Glutamatergic neuron (in vitro differentiated cells): ENCODE data around the gene ATXN7L3. TPM values are rescaled to one million over a fixed set of nuclear protein-coding genes. Genes with fewer than 3 reads are reported as not detected.

Experiments
- DNase-seq: peaks from one replicate; pipeline ENCODE4 v3.0.0; 2022
- H3K27ac Mint-ChIP-seq: one replicate; pipeline ENCODE4 v1.8.0; 2020; ENCODE audit warnings: mild to moderate bottlenecking, mixed read lengths, inconsistent platforms; ENCODE audit not compliant: unreplicated experiment
- H3K27me3 Mint-ChIP-seq: one replicate; pipeline ENCODE4 v1.8.0; 2020; ENCODE audit warnings: mild to moderate bottlenecking, moderate library complexity, mixed read lengths, inconsistent platforms; ENCODE audit not compliant: unreplicated experiment
- H3K36me3 Mint-ChIP-seq: one replicate; pipeline ENCODE4 v1.8.0; 2020; ENCODE audit warnings: mild to moderate bottlenecking, mixed read lengths, inconsistent platforms; ENCODE audit not compliant: unreplicated experiment
- H3K4me1 Mint-ChIP-seq: one replicate; pipeline ENCODE4 v1.8.0; 2020; ENCODE audit warnings: mild to moderate bottlenecking, low read depth, mixed read lengths, inconsistent platforms; ENCODE audit not compliant: unreplicated experiment
- H3K4me3 Mint-ChIP-seq: one replicate; pipeline ENCODE4 v1.8.0; 2020; ENCODE audit warnings: mild to moderate bottlenecking, mixed read lengths, inconsistent platforms; ENCODE audit not compliant: unreplicated experiment
- H3K9me3 Mint-ChIP-seq: one replicate; pipeline ENCODE4 v1.8.0; 2020; ENCODE audit warnings: mild to moderate bottlenecking, moderate library complexity, mixed read lengths, inconsistent platforms; ENCODE audit not compliant: unreplicated experiment
- CTCF ChIP-seq: fragments of 200-600 bp; sonication (generic); IDR thresholded peaks from one replicate; pipeline ENCODE4 v1.5.0; 2021; ENCODE audit not compliant: partially characterized antibody, unreplicated experiment
- total RNA-seq: library from RNA; stranded (reverse); fragmentation: NEBNext Ultra II Directional; extraction: Animal tissue kit (Norgen Biotek cat#: 25700); gene quantifications from one replicate; pipeline ENCODE4 v1.2.1, GENCODE V29; 2021; ENCODE audit not compliant: unreplicated experiment

The ATXN7L3 gene
- total RNA-seq, 1 donor from 2014 or later, result 146 TPM

- no peaks in the 10 kb centered on the region for H3K36me3 Mint-ChIP-seq
These were observed 14.5 kb upstream of the ATXN7L3 start for GRCh38 chr17:44214230-44214494.

DNA sequence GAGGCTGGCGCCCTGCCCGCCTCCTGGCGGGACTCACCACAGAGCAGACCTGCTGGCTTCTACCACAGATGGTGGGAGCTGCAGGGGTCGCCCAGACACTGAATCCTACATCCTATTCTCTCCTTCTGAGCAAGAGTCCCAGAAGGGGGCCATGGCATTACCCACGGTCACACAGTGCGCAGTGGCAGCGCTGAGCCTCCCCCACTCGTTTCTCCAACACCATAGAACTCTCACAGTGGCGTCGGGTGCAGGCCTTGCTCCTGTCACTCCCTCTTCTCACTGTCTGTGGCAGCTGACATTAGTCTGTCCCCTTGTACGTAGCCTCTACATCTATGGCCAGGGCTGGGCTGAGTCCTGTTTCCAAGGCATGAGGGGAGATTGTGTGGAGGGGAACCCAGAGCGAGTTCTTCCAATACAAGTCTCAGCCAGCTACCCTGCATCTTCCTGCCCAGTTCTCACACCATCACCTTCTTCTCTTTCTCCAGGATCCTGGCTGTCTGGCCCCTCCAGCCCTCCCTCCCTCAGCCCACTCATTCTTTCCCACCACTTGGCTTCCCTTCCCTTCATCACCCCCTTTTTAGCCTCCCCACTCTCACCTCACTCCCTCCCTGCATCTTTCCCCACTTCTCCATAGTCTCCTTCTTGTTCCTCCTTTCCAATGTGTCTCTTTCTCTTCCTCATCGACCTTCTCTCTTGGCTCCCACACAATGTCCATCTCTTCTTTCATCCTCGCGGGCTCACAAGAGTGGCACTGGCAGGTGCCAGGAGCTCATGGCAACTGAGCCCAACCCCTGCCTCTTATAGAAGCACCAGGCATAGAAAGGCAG lies 13.9 kb upstream of the ATXN7L3 start:
- Mint-ChIP-seq H3K27me3 (peaks cover 14% of the 10 kb centered on the region), H3K9me3 (peaks cover 12% of the 10 kb centered on the region), H3K36me3 (no peaks in the 10 kb centered on the region), H3K27ac (peak overlapping the region; percentile 81), H3K4me1 (peaks cover 21% of the 10 kb centered on the region), H3K4me3 (peak overlapping the region; percentile 16)
- DNase-seq, result no peak
- TF ChIP-seq CTCF, result no peak

More at GRCh38 chr17:44214230-44214494, 14.5 kb upstream of the ATXN7L3 start:
- H3K4me1 Mint-ChIP-seq, result peaks cover 21% of the 10 kb centered on the region
- H3K4me3 Mint-ChIP-seq, result peak overlapping the region; percentile 16
- peak overlapping the region; percentile 81 for H3K27ac Mint-ChIP-seq
- peaks cover 12% of the 10 kb centered on the region for H3K9me3 Mint-ChIP-seq
- H3K27me3 Mint-ChIP-seq, result peaks cover 13% of the 10 kb centered on the region
- TF ChIP-seq CTCF, result no peak
- no peak for DNase-seq

DNA sequence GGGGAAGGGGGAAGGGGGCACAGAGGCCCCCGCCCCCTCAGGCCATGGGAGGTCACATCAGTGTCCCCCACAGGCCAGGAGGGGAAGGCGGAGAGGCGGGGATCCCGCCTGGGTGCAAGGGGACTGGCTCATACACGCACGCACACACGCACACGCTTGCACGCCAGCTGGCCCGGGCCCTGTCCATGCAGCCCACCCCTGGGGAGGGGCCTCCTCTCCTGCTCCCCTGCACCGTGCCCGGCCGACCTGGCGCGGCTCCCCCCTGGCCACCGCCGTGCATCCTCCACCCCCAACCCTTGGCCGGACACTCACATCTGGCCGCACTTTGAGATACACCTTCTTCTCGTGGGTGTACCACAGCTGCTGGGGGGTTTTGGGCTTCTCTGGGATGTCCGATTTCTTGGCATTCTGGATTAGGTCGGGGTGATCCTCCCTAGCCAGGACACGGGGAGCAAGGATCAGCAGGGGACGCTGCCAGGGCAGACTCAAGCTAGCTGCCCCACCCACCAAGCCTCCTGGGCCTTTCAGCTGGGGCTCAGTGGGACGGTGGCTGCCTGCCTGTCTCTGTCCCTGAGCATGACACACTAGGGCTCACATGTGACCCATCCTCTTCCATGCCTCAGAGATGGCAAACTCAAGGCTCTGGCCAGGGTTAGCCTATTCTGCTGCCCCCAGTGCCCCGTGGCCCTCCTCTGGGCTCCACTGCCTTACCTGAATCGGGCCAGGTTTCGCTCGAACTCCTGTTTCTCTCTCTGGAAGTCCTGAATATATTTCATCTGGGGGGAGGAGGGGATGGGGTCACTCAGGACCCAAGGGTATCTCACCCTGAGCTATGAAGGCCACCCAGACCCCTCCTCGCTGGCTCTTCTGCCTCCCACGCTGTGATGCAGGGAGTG lies 13.1 kb upstream of the ATXN7L3 start:
- H3K27me3 Mint-ChIP-seq, result peaks cover 17% of the 10 kb centered on the region
- DNase-seq, result peak; percentile 43
- H3K9me3 Mint-ChIP-seq, result peaks cover 12% of the 10 kb centered on the region
- H3K27ac Mint-ChIP-seq, result peak overlapping the region; percentile 59
- no peaks in the 10 kb centered on the region for H3K36me3 Mint-ChIP-seq
- TF ChIP-seq CTCF, result no peak
- peaks cover 20% of the 10 kb centered on the region for H3K4me1 Mint-ChIP-seq
- peak overlapping the region; percentile 64 for H3K4me3 Mint-ChIP-seq

- Mint-ChIP-seq H3K4me3 (peak overlapping the region; percentile 38), H3K9me3 (peaks cover 7% of the 10 kb centered on the region), H3K27ac (no peak overlapping the region), H3K36me3 (no peaks in the 10 kb centered on the region), H3K4me1 (peaks cover 15% of the 10 kb centered on the region), H3K27me3 (peaks cover 14% of the 10 kb centered on the region)
- no peak for TF ChIP-seq CTCF
- no peak for DNase-seq
These were observed 11.9 kb upstream of the ATXN7L3 start for GRCh38 chr17:44211281-44212265.
